GM12878 (cell line): ENCODE measurements around the gene PTMA. TPM values are rescaled to one million over a fixed set of nuclear protein-coding genes. Genes with fewer than 3 reads are reported as not detected.

ENCODE experiments used
- CBX3 ChIP-seq: fragments of 200-600 bp; sonication (generic); IDR thresholded peaks from 2 replicates; pipeline ENCODE4 v1.6.1; 2016; ENCODE audit warnings: low read depth, borderline replicate concordance
- EP300 ChIP-seq, 2 experiments: fragments of 150-350 bp in 1 of 2; IDR thresholded peaks; 2 replicates each; pipeline ENCODE4 v1.6.1; 2011 to 2012; ENCODE audit warnings: low read depth in 2 of 2, low read length in 2 of 2, borderline replicate concordance in 1 of 2, improper control_type of control experiment in 1 of 2, inconsistent platforms in 1 of 2; ENCODE audit not compliant: control insufficient read depth in 1 of 2
- GATAD2B ChIP-seq: fragments of 450-650 bp; conservative IDR thresholded peaks from 2 replicates; pipeline ENCODE4 v1.6.1; 2017; ENCODE audit warnings: low read depth, mild to moderate bottlenecking, moderate library complexity
- HCFC1 ChIP-seq: fragments of 150-350 bp; IDR thresholded peaks from 2 replicates; pipeline ENCODE4 v1.6.1; 2014; ENCODE audit warnings: low read length
- IKZF2 ChIP-seq, 2 experiments: fragments of 450-650 bp; IDR thresholded peaks; 2 replicates each; pipeline ENCODE4 v1.6.1; 2017; ENCODE audit warnings: mild to moderate bottlenecking in 2 of 2, moderate library complexity in 2 of 2
- KLF5 ChIP-seq: fragments of 450-650 bp; IDR thresholded peaks from 2 replicates; pipeline ENCODE4 v1.6.1; 2014; ENCODE audit warnings: mild to moderate bottlenecking; ENCODE audit not compliant: partially characterized antibody
- NFYA ChIP-seq: IDR thresholded peaks from 2 replicates; pipeline ENCODE4 v1.6.1; 2011; ENCODE audit warnings: low read depth, mild to moderate bottlenecking, low read length, improper control_type of control experiment, borderline replicate concordance
- POLR2AphosphoS5 ChIP-seq: IDR thresholded peaks from 2 replicates; pipeline ENCODE4 v1.6.1; 2011; ENCODE audit warnings: mild to moderate bottlenecking, low read length, inconsistent platforms
- TCF12 ChIP-seq: IDR thresholded peaks from 2 replicates; pipeline ENCODE4 v1.6.1; 2011; ENCODE audit warnings: low read depth, mild to moderate bottlenecking, low read length
- ZBED1 ChIP-seq: IDR thresholded peaks from 2 replicates; pipeline ENCODE4 v1.6.1; 2016; ENCODE audit warnings: borderline replicate concordance
- polyA plus RNA-seq, 11 experiments: library from polyadenylated mRNA; depleted of rRNA in 4 of 11; unstranded in 6 of 11; stranded (reverse) in 5 of 11; fragments of >200 nt; fragmentation: Nextera tagmentation in 4 of 11; fragmentation: Illumina TruSeq in 1 of 11; extraction: Ambion mirVana in 4 of 11; extraction: Trizol in 1 of 11; gene quantifications; 1 replicate in 1 of 11; 2 replicates in 10 of 11; pipeline versions ENCODE4 v1.2.1 to v1.2.3, GENCODE V29; 2011 to 2016; ENCODE audit warnings: inconsistent platforms in 2 of 11, missing spikeins in 2 of 11, low read depth in 1 of 11
- total RNA-seq, 4 experiments: library from RNA; depleted of rRNA in 3 of 4; stranded (reverse); fragments of >200 nt in 3 of 4; fragmentation: Illumina TruSeq in 1 of 4; extraction: Trizol in 1 of 4; gene quantifications; 2 replicates each; pipeline versions ENCODE4 v1.2.1 to v1.2.3, GENCODE V29; 2013 to 2021
- TF ChIP-seq, protein P1 (sequence below): IDR thresholded peaks from 2 replicates; pipeline ENCODE4 v1.6.1; 2012; ENCODE audit warnings: improper control_type of control experiment, low read depth, low read length; ENCODE audit not compliant: insufficient replicate concordance
- TF ChIP-seq, protein P2 (sequence below): fragments of 450-650 bp; formaldehyde crosslinking; IDR thresholded peaks from 2 replicates; pipeline ENCODE4 v1.5.0; 2022; ENCODE audit warnings: mild to moderate bottlenecking, missing genetic modification characterization
- TF ChIP-seq, protein P3 (sequence below): IDR thresholded peaks from 2 replicates; pipeline ENCODE4 v1.6.1; 2012; ENCODE audit warnings: mild to moderate bottlenecking, low read depth, low read length

PTMA gene
- total and polyA plus RNA-seq, 10 of the 15 experiments (the other 5 are each of a cell fraction or from before 2014, with no cell fraction given) = 1,144 to 5,018 (median 3,464) TPM

DNA sequence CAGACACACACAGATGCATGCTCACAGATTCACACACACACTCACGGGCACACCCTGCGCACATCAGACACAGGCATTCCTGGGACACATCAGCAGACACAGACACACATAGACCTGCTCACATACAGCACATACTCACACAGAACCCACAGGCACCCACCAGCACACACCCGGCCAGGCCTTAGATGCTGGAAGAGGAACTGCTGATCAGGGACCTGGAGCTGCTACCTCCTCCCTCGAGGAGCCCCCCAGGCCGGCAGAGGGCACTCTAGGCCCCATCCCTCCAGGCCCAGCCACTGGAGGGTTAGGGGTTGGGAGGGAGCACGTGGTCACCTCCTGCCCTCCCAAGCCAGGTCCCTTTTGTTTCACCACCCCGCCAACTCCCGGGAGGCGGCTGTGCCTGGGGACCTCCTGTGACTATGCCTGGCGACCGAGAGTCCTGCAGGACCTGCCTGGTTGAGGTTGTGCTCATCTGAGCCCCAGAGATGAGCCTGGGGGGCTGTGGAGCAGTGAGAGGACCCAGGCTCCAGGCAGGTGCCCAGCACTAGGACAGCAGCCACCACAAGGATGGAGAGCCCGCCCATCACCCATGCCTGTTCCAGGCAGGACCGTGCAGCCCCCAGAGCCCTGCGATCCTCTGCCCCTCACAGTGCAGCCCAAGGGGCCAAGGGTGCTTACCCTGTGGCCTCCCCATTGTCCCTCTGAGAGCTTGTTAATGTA is 21.0 kb upstream of the PTMA start (continued):
- TF ChIP-seq NFYA = no peak
- no peak for TF ChIP-seq ZBED1
- no peak for TF ChIP-seq TCF12
- TF ChIP-seq HCFC1 = no peak
- TF ChIP-seq IKZF2 (IDR thresholded peaks at IDR 0.05) = peak in 1 of 2 experiments; percentile 21; a peak in 1 of 4 replicates
- TF ChIP-seq EP300 (IDR thresholded peaks at IDR 0.05; ENCODE audit: borderline replicate concordance in 1 of 2, control insufficient read depth in 1 of 2, low read depth in 2 of 2, low read length in 2 of 2) = no peak
- TF ChIP-seq, protein P1, sequence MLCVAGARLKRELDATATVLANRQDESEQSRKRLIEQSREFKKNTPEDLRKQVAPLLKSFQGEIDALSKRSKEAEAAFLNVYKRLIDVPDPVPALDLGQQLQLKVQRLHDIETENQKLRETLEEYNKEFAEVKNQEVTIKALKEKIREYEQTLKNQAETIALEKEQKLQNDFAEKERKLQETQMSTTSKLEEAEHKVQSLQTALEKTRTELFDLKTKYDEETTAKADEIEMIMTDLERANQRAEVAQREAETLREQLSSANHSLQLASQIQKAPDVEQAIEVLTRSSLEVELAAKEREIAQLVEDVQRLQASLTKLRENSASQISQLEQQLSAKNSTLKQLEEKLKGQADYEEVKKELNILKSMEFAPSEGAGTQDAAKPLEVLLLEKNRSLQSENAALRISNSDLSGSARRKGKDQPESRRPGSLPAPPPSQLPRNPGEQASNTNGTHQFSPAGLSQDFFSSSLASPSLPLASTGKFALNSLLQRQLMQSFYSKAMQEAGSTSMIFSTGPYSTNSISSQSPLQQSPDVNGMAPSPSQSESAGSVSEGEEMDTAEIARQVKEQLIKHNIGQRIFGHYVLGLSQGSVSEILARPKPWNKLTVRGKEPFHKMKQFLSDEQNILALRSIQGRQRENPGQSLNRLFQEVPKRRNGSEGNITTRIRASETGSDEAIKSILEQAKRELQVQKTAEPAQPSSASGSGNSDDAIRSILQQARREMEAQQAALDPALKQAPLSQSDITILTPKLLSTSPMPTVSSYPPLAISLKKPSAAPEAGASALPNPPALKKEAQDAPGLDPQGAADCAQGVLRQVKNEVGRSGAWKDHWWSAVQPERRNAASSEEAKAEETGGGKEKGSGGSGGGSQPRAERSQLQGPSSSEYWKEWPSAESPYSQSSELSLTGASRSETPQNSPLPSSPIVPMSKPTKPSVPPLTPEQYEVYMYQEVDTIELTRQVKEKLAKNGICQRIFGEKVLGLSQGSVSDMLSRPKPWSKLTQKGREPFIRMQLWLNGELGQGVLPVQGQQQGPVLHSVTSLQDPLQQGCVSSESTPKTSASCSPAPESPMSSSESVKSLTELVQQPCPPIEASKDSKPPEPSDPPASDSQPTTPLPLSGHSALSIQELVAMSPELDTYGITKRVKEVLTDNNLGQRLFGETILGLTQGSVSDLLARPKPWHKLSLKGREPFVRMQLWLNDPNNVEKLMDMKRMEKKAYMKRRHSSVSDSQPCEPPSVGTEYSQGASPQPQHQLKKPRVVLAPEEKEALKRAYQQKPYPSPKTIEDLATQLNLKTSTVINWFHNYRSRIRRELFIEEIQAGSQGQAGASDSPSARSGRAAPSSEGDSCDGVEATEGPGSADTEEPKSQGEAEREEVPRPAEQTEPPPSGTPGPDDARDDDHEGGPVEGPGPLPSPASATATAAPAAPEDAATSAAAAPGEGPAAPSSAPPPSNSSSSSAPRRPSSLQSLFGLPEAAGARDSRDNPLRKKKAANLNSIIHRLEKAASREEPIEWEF = no peak
- TF ChIP-seq, protein P2, sequence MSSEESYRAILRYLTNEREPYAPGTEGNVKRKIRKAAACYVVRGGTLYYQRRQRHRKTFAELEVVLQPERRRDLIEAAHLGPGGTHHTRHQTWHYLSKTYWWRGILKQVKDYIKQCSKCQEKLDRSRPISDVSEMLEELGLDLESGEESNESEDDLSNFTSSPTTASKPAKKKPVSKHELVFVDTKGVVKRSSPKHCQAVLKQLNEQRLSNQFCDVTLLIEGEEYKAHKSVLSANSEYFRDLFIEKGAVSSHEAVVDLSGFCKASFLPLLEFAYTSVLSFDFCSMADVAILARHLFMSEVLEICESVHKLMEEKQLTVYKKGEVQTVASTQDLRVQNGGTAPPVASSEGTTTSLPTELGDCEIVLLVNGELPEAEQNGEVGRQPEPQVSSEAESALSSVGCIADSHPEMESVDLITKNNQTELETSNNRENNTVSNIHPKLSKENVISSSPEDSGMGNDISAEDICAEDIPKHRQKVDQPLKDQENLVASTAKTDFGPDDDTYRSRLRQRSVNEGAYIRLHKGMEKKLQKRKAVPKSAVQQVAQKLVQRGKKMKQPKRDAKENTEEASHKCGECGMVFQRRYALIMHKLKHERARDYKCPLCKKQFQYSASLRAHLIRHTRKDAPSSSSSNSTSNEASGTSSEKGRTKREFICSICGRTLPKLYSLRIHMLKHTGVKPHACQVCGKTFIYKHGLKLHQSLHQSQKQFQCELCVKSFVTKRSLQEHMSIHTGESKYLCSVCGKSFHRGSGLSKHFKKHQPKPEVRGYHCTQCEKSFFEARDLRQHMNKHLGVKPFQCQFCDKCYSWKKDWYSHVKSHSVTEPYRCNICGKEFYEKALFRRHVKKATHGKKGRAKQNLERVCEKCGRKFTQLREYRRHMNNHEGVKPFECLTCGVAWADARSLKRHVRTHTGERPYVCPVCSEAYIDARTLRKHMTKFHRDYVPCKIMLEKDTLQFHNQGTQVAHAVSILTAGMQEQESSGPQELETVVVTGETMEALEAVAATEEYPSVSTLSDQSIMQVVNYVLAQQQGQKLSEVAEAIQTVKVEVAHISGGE (CRISPR knock-in tag) = no peak
- TF ChIP-seq POLR2AphosphoS5 = no peak
- no peak for TF ChIP-seq KLF5
- TF ChIP-seq, protein P3, sequence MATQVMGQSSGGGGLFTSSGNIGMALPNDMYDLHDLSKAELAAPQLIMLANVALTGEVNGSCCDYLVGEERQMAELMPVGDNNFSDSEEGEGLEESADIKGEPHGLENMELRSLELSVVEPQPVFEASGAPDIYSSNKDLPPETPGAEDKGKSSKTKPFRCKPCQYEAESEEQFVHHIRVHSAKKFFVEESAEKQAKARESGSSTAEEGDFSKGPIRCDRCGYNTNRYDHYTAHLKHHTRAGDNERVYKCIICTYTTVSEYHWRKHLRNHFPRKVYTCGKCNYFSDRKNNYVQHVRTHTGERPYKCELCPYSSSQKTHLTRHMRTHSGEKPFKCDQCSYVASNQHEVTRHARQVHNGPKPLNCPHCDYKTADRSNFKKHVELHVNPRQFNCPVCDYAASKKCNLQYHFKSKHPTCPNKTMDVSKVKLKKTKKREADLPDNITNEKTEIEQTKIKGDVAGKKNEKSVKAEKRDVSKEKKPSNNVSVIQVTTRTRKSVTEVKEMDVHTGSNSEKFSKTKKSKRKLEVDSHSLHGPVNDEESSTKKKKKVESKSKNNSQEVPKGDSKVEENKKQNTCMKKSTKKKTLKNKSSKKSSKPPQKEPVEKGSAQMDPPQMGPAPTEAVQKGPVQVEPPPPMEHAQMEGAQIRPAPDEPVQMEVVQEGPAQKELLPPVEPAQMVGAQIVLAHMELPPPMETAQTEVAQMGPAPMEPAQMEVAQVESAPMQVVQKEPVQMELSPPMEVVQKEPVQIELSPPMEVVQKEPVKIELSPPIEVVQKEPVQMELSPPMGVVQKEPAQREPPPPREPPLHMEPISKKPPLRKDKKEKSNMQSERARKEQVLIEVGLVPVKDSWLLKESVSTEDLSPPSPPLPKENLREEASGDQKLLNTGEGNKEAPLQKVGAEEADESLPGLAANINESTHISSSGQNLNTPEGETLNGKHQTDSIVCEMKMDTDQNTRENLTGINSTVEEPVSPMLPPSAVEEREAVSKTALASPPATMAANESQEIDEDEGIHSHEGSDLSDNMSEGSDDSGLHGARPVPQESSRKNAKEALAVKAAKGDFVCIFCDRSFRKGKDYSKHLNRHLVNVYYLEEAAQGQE = no peak
- no peak for TF ChIP-seq CBX3
- no peak for TF ChIP-seq GATAD2B
